H1 (cell line): ENCODE data around the gene LTBR. TPM values are rescaled to one million over a fixed set of nuclear protein-coding genes. Genes with fewer than 3 reads are reported as not detected.

Experiments
- polyA plus RNA-seq, 7 experiments: library from polyadenylated mRNA; depleted of rRNA in 3 of 7; stranded (reverse) in 5 of 7; unstranded in 2 of 7; fragments of >200 nt in 5 of 7; fragments of 200-250 nt in 2 of 7; gene quantifications; 1 replicate in 5 of 7; 2 replicates in 1 of 7; 4 replicates in 1 of 7; pipeline versions ENCODE4 v1.2.1 to v1.2.3, GENCODE V29; 2011 to 2013; ENCODE audit warnings: missing spikeins in 2 of 7, mixed read lengths in 2 of 7
- total RNA-seq: library from RNA; stranded (reverse); fragmentation: NEBNext Ultra II Directional; extraction: Animal tissue kit (Norgen Biotek cat#: 25700); gene quantifications from 2 replicates; pipeline ENCODE4 v1.2.1, GENCODE V29; 2021
- TF ChIP-seq, protein P1 (sequence below): fragments of 300-600 bp; sonication (generic); IDR thresholded peaks from 2 replicates; pipeline ENCODE4 v1.7.1; 2012; ENCODE audit warnings: low read length, moderate library complexity, mild to moderate bottlenecking, inconsistent platforms; ENCODE audit not compliant: insufficient replicate concordance

The LTBR gene
- total and polyA plus RNA-seq, 2 of the 8 experiments (the other 6 are each of a cell fraction or from before 2014, with no cell fraction given): 5.1 to 6.3 TPM

DNA sequence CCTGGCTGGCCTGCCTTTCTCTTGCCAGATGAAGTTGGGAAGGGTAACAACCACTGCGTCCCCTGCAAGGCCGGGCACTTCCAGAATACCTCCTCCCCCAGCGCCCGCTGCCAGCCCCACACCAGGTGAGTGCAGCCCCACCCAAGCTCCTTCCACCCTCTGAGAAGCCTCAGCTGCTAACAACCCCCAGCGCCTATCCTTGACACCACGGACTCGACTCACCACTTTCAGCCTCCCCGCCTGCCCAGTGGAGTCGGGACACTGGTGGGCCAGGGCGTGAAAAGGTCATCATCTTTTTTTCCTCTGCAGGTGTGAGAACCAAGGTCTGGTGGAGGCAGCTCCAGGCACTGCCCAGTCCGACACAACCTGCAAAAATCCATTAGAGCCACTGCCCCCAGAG, 2.1 kb downstream of the LTBR start (continued):
- TF ChIP-seq, protein P1, sequence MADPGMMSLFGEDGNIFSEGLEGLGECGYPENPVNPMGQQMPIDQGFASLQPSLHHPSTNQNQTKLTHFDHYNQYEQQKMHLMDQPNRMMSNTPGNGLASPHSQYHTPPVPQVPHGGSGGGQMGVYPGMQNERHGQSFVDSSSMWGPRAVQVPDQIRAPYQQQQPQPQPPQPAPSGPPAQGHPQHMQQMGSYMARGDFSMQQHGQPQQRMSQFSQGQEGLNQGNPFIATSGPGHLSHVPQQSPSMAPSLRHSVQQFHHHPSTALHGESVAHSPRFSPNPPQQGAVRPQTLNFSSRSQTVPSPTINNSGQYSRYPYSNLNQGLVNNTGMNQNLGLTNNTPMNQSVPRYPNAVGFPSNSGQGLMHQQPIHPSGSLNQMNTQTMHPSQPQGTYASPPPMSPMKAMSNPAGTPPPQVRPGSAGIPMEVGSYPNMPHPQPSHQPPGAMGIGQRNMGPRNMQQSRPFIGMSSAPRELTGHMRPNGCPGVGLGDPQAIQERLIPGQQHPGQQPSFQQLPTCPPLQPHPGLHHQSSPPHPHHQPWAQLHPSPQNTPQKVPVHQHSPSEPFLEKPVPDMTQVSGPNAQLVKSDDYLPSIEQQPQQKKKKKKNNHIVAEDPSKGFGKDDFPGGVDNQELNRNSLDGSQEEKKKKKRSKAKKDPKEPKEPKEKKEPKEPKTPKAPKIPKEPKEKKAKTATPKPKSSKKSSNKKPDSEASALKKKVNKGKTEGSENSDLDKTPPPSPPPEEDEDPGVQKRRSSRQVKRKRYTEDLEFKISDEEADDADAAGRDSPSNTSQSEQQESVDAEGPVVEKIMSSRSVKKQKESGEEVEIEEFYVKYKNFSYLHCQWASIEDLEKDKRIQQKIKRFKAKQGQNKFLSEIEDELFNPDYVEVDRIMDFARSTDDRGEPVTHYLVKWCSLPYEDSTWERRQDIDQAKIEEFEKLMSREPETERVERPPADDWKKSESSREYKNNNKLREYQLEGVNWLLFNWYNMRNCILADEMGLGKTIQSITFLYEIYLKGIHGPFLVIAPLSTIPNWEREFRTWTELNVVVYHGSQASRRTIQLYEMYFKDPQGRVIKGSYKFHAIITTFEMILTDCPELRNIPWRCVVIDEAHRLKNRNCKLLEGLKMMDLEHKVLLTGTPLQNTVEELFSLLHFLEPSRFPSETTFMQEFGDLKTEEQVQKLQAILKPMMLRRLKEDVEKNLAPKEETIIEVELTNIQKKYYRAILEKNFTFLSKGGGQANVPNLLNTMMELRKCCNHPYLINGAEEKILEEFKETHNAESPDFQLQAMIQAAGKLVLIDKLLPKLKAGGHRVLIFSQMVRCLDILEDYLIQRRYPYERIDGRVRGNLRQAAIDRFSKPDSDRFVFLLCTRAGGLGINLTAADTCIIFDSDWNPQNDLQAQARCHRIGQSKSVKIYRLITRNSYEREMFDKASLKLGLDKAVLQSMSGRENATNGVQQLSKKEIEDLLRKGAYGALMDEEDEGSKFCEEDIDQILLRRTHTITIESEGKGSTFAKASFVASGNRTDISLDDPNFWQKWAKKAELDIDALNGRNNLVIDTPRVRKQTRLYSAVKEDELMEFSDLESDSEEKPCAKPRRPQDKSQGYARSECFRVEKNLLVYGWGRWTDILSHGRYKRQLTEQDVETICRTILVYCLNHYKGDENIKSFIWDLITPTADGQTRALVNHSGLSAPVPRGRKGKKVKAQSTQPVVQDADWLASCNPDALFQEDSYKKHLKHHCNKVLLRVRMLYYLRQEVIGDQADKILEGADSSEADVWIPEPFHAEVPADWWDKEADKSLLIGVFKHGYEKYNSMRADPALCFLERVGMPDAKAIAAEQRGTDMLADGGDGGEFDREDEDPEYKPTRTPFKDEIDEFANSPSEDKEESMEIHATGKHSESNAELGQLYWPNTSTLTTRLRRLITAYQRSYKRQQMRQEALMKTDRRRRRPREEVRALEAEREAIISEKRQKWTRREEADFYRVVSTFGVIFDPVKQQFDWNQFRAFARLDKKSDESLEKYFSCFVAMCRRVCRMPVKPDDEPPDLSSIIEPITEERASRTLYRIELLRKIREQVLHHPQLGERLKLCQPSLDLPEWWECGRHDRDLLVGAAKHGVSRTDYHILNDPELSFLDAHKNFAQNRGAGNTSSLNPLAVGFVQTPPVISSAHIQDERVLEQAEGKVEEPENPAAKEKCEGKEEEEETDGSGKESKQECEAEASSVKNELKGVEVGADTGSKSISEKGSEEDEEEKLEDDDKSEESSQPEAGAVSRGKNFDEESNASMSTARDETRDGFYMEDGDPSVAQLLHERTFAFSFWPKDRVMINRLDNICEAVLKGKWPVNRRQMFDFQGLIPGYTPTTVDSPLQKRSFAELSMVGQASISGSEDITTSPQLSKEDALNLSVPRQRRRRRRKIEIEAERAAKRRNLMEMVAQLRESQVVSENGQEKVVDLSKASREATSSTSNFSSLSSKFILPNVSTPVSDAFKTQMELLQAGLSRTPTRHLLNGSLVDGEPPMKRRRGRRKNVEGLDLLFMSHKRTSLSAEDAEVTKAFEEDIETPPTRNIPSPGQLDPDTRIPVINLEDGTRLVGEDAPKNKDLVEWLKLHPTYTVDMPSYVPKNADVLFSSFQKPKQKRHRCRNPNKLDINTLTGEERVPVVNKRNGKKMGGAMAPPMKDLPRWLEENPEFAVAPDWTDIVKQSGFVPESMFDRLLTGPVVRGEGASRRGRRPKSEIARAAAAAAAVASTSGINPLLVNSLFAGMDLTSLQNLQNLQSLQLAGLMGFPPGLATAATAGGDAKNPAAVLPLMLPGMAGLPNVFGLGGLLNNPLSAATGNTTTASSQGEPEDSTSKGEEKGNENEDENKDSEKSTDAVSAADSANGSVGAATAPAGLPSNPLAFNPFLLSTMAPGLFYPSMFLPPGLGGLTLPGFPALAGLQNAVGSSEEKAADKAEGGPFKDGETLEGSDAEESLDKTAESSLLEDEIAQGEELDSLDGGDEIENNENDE: no peak
